GM19395 (cell line): Measurements from ENCODE around the gene ATOH8.
A peak's percentile ranks its signal among the peaks of the same experiment; 100 is the strongest.

ENCODE experiments used
- ATAC-seq: cut with Tn5 transposase; IDR thresholded peaks from one replicate; pipeline ENCODE4 v1.9.1; 2021; ENCODE audit warnings: mild to moderate bottlenecking, moderate library complexity; ENCODE audit not compliant: unreplicated experiment

ATOH8 gene

DNA sequence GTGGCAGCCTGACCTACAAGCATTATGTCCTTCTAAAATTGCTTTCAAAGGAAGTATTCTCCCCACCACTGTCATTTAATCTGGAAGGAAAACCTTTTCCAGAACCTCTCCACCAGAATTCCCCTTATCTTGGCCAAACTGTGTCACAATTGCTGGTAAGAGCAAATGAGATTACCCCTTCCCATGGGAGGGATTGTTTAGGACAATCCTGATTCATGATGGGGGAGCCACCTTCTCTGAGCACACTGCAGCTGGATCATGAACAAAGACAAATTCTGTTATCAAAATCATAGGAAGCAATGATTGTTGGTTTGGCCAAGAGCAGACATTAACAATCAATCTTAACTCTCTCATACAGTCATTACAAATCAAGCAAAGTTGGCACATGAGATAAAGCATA is 18.1 kb upstream of the ATOH8 start:
- ATAC-seq = no peak

DNA sequence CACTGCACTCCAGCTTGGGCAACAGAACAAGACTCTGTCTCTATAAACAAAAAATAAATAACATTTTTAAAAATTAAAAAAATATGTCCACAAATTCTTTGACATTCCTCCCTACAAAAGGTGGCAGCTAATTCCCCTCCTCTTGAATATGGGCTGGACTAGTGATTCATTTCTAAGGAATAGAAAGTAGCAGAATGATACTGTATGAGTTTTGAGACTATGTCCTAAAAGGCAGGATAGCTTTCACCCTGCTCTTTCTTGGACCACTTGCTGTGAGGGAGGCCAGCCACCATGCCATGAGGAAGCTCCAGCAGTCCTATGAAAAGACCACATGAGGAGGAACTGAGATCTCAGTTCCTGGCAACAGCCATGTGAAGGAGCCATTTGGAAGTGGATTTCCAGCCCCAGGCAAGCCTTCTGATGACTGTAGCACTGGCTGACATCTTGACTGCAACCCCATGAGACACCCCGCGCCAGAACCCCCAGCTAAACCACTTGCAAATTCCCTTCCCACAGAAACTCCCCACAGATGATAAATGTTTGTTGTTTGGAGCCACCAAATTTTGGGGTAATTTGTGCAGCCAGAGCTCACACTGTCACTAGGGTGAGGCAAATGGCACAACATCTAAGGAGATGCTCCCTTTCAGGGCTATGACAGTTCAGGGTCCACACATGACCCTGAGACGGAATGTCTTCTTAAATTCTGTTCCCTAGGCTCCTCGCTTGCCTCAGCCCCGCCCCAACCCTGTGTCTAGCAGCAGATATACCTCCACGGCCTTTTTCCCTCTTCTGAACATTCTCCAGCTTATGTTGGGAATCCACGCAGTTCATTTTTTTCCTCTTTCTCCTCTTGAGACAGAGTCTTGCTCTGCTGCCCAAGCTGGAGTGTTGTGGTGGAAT is 17.1 kb upstream of the ATOH8 start:
- ATAC-seq = no peak

DNA sequence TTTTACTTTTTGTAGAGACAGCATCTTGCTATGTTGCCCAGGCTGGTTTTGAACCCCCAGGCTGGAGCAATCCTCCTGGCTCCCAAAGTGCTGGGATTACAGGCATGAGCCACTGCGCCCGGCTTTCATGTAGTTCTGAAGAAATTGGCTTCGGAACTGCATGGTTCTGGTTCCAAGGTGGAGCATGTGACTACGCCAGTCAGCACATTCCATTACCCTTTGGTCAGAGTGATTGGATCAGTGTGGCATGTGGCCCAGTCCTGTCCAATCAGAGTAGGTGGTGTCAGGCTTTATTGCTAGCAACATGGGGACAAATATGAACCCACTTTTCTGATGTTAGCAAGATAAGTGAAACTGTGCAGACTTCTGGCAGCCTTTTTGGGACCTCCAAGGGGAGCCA is 16.3 kb upstream of the ATOH8 start:
- no peak for ATAC-seq

DNA sequence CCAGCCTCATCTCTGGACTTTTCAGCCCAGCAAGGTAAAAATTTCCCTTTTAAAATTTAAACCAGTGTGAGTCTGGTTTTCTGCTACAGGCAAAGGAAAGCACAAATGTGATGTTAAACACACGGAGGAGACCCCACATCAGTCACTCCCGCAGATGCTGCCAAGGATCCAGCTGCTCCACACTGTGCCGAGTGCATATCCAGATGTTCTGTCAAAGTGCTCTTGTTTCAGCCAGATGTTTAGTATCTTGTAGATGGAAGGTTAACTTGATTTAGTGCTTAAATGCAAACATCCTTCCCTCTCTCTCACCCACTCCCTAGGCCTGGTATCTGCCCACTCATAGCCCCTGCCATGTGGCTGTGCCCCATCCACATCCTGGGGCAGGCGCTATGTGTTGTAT is 15.8 kb upstream of the ATOH8 start:
- ATAC-seq = no peak

DNA sequence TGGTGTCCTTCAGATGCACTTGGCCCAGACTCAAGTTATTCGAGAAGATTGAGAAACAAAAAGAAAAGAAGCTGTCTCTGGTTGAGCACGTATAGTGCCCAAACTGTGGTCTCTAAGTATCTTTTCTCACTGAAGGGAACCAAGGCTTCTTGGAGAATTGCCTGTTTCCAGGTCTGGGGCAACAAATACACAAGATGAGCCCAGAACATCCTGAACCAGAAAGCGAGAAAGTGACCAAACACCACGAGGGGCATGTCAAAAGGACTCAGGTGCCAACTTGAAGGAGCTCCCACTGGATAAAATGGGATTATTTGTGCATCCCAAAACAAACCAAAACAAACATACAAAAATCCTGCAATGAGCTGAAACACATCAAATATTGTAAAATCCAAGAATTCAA is 13.6 kb upstream of the ATOH8 start:
- no peak for ATAC-seq

DNA sequence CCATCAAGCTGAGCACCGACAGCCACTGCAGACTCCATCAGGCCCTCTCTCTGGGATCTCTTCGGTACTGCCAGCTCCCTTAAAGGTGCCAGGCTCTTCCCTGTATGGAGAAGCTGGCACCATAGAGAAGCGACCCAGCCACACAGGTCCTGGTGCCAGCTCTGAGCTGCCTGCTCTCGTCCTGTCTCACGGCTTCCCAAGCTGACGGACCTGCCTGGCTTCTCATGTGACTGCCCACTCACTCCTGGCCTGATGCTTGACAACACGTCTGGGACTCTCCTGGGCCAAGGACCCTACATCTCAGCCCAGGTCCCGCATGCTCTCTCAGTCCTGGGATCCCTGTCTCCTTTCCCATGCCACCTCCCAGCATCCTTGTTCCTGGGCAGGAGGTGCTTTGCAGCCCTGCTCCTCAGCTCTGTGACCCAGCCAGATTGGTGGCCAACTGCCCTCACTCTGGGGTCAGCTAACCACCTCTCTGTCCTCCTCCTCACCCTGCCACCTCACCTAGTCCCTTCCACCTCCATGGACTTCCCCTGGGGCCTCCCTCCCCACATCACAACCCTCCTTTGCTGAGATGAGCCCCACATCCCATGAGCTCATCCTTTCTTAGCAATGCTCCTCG is 12.5 kb upstream of the ATOH8 start:
- ATAC-seq = no peak

DNA sequence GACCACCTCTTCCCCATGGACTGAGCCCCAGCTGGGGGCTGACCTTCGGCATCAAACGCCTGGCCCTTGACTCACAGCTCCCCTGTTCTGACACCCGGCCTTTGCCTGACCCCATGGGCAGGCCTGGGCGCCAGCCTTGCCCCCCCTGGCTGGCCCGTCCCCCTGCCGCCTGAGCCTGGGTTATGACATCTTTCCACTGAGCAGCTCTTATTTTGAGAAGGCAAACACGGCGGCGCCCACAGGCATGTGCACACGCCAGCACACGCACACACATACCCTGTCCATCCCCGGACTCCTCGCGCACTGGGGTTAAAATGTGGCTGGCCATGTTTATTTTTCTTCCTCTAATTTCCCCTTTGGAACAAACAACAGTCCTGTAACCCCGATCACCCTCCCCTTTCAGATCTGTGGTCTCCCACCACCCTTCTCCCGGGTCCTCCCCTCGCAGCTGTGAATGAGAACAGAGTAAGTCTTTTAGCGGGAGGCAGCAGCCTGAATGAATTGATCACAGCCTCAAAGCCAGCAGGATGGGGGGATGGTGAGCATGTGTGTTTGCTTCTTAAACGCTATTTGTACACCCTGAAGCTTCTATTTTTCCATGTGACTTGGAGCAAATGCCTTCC is 11.8 kb upstream of the ATOH8 start:
- ATAC-seq = no peak

DNA sequence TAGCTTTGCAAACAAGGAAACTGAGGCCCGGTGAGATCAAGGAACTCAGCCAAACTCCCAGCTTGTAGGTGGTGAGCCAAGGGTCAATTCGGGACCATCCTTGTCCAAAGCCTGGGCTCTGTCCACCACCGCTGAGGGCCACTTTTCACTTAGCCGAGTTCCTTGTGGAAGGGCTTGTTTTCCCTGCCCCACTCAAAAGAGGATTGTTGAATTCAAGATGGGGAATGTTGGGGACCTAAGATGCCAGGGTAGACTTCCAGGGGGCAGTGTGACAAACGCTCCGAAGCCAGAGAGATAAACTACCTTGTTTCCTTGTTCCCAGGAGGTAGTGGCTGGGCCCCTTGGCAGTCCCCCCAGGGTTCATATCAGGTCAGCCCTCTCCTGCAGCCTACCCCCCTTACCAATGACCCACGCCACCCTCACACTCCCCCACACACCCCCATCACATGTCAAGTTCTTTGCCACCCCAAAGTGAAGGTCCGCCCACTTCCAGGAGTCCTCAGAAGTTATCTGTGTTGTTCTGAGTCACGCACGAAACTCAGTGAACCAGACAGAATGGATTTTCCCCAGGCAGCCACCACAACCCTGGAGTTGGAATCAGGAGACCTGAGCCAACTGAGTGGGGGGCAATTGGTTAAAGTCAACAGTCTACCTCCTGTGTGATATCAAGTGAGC is 10.3 kb upstream of the ATOH8 start:
- no peak for ATAC-seq

DNA sequence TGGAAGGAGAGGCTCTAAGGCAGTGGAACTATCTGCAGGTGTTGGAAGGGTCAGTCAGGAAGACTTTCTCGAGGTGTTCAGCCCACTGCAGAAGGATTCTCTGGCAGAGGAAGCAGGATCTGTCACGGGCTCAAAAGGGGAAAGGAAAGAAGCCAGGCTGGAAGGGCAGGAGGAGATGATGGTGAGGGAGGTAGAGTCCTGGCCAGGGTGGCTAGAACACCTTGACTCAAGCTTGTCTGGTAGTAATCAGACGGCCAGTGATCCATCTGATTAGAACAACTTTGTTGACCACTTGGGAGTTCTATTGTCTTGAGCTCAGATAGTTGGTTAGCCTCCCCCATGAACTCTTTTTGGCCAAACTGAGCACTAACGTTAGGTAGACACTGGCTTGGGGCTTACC is 9.7 kb upstream of the ATOH8 start:
- no peak for ATAC-seq

DNA sequence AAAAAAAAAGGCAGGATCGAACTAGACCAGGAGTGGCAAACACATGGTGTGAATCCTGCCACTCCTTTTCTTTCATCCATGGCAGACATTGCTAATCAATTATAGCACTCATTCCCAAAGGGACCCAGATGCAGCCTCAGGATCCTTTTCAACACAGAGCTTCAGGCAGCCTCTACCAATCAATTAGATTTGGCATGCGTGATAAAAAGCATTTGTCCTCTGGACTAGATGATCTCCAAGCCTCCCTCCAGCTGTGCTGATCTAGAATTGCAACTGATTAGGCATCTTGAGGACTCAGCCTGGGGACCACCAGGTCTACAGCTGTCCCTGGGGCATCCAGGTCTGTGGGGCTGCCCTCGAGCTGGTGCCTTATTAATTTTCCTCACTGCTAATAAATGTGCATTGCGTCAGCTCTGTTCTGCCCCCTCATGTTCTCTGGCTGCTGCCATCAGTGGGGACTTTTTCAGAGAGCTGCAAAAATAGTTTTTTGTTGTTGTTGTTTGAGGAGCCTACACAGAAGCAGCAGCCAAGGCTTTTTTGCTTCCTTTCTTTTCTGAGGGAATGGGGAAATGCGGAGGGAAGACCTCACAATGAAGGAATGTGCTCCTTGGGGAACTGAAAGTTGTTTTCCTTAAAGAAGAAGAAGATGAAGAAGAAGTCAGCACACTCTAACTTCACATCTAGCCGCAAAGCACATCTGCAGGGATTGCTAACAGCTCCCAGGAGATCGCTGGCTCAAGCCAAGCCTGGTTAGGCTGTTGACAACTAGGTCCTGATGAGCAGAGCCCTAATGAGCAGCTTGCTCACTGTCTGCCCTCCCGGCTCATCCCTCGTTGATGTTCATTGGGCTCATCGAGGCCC is 8.8 kb upstream of the ATOH8 start:
- ATAC-seq = no peak

DNA sequence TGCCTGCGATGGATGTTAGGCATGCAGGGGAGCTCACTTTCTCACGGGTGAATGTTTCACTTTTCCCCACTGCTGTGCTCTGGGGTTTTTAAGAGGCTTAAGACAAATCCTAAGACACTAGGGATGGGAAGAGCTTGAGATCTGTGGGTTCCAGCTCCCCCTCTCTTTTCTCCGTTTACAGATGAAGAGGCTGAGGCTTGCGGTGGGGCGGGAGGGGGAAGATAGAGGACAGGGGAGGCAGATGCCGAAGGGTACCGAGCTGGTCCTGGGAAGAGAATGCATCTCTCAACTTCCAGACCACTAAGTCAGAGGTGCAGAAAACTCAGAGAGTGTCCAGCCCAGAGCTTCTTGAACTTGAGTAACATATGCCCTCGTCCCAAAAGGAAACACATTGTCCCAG is 8.2 kb upstream of the ATOH8 start:
- no peak for ATAC-seq

DNA sequence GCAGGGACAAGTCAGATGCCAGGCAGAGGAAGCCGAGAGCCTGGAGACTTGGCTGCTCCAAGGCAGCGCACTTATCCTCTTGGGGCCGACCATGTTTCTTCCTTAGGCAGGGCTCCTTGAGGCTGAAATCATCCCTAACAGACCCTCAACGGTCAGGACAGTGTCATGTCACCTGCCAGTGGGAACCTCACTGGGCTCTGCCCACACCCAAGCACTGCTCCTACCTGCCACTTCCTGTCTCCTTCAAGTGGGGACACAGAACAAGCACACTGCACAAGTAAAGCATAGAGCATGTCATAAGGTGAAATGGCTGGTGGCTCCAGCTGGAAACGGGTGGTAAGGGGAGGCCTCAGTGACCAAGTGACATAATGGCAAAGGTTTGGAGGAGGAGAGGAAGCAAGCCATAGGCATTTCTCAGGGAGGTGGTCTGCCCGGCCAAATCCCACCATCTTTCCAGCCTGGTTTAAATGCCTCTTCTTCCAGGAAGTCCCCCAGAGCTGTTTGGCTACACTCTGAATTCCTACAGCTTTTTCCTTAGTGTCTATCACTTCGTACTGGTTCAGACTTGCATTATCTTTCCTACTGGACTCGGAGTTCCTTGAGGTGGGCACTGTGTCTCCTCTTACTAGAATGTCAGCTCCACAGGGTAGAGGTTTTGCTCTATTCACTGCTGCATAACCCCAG is 7.3 kb upstream of the ATOH8 start:
- ATAC-seq = no peak

DNA sequence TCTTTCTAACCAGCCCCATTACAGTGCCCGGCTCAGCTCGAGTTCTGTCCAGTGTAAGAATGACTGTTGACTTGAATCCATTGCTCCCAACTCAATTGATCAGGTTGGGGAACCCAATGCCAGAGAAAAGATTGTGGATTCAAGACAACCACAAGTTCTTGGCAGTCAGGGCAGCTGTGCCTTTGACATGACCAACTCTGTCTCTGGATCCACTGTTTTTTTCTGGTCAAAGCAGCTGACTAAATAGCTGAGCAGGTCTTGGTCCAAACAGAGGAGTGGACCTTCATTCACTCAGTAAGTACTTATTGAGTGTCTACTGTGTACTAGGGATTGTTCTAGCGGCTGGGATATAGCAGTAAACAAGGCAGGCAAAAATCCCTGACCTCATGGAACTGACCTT is 6.3 kb upstream of the ATOH8 start:
- ATAC-seq = no peak

DNA sequence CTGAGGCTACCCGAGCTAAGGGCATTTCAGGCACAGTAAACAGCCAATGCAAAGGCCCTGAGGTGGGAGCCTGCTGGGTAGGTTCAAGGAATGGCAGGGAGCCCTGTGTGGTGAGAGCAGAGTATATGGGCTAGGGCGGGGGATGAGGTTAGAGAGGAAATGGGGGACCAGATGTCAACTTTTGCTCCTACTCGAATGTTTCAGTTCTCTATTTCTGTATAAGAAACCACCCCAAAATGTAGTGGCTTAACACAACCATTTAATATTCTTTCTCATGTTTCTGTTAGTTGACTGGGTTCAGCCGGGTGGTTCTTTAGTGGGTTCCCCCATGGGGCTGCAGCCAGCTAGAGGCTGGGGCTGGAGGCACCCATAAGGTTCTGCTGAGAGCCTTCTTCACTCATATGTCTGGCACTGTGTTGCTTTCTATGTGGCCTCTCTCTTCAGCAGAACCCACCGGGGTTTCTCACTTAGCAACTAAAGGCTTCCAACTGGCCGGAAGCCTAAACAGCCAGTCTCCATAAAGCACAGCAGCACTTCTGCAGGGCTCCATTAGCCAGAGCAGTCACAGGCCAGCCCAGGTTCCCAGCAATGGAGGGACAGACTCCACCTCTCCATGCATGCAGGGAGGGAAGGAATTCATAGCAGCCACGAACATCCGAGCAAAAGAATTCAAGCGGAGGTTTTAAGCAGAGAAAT is 5.6 kb upstream of the ATOH8 start:
- ATAC-seq = peak; percentile 88

DNA sequence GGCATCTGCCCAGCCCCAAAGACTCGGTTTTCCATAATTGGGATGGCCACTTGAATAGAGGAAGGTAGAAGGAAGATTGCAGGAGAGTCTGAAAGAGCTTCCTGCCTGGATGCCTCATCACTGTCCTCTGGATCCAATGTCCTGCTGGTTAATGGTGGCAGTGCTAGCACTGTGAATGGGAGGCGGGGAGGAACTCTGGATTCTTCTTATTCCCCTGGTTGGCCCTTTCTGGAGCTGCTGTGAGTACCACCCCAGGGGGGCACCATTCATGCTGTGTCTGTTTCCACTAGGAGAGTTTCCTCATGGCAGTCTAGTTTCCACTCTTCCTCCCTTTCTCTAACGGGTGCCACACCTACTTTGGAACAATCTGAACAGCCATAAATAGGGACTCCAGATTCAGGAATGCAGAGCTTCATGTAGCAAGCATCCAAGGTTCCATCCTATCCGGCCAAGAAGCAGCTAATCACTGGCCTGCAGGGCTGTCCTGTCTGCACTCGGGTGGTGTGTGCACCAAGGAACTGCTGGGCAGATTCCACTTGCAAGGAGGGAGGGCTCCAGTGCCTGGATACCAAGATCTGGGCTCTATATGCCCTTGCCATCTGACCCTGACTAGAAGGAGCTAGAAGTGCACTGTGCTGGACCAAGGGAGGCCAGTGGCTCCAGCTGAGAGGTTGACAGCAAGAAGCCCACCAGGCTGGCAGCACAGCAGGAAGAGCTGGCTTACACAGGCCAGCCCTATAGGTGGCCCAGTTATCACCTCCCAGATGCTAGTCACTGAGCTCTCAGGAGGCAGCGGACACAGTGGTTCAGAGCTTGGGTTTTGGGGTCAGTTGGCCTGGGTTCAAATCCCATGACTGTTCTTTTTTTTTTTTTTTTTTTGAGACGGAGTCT is 4.6 kb upstream of the ATOH8 start:
- ATAC-seq = no peak

DNA sequence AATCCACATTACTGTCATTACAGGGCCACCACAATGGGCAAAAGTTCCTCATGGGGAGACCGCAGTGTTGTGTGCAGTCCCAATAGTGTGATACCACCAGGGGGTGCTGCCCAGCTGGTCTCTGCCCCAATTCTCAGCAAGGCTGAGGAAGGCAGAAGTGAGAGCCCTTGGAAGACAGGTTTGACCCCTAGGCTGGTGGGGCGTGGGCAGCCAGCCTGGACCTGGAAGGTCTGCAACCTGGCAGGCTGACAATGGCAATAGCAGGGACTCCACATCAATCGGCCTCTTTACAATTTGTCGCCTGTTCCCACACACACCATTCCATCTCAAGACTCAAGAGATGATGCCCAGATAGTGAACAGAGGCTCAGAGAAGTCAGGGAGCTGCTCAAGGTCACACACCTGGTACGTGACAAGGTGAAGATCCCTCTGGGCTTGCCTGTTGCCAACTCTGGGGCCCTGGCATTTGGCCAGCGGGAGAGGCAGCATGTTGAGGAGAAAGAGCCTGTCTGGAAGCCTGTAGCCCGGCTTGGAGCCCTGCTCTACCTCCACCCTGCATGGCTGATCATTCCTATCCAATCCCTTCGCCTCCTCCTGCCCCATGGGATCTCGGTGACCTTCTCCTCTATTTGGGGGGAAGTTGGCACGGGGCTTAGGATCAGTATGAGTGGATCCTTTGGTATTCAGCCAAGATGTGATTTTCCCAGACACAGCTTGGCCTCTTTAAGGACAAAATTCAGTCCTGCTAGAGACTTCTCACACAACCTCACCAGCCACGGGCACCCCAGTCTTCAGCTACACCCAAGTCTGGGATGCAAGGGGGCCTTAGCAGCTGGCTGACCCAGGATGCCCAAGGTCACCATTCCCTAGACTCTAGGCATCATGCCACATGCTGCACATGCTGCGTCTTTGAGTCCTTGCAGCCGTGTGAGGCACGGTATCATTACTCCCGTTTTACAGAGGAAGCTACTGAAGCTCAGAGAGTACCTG is 2.9 kb upstream of the ATOH8 start:
- ATAC-seq = no peak

DNA sequence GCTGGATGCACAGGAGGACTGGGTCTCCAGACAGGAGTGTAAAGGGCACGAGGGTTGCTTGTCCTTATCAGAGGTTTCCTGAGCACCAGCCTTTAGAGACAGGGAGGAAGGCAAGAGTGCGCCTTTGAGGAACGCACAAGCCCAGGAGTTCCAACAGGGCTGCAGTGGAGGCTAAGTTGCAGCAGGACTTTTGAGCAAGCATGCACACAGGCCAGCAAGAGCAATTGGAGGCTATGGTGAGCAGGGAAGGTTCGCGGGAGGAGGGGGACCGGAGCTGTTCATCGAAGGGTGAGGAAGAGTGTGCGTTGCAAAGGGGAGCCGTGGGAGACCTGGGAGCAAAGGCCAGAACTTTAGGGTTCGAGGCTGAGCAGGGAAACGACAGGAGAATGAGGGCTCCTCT is 2.2 kb upstream of the ATOH8 start:
- ATAC-seq = no peak
